IPS-11a (cell line): ENCODE data around the gene INPP5A.
"Not testable (repeated sequence)": the region's sequence is repeated elsewhere in the genome, so short reads cannot be mapped to it uniquely, and the experiment has no call there.

Experiments
- H3K4me3 ChIP-seq: one replicate; pipeline ENCODE4 v1.5.1; 2013; ENCODE audit warnings: low read depth, low read length, control low read depth

Gene INPP5A

DNA sequence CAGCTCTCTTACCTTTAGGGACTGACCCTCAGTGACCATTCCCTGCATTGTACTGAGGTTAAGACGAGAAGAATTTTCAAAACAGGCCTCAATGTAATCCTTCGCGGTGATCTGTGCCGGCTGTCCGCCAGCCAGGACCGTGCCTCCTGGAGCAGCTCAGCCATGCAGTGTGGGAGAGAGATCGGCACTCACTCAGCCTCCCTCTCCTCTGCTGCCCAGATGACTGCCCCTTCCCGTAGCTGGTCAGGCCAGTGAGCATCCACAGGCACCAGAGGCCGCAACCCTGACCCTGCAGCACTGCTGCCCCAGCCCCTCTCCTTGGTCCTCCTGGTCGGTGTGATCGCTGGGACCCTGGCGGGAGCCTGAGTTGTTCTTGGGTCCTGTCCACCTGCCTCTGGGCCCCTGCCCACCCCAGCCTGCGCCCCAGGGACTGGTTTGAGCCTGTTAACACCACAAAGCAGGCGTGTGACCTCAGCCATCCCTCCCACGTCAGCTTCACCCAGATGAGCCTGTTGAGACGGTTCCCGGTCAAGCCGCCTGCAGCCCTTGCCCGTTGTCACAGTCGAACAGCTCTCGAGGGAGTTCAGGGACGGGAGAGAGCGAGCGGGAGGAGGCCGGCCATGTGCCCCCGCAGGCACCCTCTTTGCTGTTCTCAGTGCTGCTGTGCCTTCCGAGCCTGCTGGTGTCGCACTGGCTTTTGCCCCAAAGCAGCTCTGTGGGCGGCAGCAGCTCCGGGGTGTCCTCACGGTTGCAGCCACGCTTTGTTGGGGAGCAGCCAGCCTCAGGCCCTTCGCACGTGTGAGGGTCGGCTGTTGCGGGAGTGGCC, 211.2 kb downstream of the INPP5A start:
- H3K4me3 ChIP-seq: no peak overlapping the region

DNA sequence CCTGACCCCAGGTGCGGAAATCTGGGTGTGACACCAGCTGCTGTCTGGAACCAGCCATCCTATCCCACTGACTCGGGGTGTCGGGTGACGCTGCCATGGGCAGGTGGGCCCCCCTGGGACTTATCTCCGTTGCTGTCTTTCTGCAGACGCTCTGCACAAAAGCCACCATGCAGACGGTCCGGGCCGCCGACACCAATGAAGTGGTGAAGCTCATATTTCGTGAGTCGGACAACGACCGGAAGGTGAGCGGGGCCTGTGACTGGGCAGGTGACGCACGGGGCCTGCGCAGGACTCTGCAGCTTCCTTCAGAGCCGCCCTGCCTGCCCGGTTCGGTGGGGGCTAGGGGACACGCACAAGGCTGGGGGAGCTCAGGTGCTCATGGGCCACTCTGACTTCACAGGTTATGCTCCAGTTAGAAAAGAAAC, 211.8 kb downstream of the INPP5A start:
- no peak overlapping the region for H3K4me3 ChIP-seq

DNA sequence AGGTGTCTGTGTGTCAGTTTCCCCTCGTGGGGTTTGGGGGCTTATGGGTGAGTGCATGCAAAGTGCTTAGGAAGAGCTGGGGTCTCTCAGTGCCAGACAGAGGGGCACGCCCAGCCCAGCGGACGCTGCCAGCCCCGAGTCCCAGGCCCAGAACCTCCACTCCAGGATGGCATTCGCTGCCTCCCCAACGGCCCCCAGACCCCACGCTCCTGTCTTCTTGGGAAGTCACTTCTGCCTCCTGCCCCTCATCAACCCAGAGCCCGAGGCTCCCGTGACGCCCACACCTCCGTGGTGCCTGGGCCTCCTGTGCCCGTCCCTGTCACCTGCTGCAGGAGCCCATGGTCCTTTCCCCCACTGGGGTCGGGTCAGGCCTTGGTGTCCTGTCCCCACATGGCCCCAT, 213.3 kb downstream of the INPP5A start:
- H3K4me3 ChIP-seq: no peak overlapping the region

DNA sequence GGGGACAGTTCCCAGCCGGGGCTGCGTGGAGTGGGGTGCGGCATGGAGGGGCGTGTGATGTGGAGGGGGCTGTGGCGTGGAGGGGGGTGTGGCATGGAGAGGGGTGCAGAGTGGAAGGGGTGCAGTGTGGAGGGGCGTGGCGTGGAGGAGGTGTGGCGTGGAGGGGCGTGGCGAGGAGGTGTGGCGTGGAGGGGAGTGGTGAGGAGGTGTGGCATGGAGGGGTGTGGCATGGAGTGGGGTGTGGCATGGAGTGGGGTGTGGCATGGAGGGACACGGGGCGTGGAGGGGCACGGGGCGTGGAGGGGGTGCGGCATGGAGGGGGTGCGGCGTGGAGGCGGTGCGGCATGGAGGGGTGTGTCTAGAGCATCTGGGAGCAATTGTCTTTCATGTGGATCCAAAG, 214.8 kb downstream of the INPP5A start:
- no peak overlapping the region for H3K4me3 ChIP-seq

DNA sequence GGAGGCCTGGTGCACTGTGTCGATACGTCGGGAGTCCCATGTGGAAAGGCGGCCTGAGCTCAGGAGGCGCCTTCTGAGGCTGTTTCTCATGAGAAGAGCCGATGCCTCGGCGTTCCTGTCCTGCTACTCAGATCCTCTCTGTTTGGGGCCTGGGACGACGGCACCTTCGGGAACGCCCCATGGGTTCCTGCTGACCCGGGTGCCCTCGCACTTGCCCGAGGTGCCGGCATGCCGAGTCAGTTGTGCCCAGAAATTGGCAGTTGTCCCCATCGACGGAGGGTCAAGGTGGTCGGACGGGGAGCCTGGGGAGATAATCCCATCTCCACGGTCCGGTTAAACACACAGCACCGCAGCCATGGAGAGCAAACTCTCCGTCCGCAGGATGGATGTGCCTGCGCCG, 215.4 kb downstream of the INPP5A start:
- no peak overlapping the region for H3K4me3 ChIP-seq

DNA sequence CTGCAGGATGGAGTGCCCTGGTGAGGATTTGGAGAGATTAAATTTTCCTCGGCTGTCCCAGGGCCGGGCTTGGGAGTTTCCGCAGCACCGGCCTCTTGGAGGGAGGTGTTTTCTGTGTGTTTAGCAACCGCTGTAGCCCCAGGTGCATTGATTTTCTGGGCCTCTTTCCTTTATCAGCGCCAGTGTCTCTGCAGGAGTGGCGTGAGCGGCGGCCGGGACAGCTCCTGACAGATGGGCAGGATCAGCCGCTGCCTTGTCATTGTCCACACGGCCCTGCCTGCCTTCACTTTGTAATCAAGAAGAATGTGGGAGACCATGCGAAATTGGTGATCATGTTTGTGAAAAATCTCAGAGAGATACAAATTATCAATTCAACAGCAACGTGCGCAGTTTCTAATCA, 216.0 kb downstream of the INPP5A start:
- H3K4me3 ChIP-seq: no peak overlapping the region

DNA sequence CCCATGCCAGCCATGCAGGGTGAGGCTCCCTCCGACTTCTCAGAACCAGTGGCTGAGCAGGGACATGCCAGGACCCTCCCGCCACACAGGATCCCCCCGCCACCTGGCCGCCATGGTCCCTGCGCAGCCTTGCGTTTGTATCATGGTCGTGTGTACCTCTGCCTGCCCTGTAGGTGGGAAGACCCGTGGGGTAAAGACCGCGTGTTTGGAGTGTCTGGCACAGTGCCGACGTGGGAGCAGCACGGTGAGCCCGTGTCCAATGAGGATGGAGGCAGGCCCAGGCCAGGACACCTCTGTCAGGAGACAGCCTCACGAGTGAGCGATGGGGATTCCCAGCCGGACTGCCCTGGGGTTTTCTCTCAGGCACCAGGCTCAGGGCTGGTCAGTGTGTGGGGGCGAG, 216.5 kb downstream of the INPP5A start:
- no peak overlapping the region for H3K4me3 ChIP-seq

DNA sequence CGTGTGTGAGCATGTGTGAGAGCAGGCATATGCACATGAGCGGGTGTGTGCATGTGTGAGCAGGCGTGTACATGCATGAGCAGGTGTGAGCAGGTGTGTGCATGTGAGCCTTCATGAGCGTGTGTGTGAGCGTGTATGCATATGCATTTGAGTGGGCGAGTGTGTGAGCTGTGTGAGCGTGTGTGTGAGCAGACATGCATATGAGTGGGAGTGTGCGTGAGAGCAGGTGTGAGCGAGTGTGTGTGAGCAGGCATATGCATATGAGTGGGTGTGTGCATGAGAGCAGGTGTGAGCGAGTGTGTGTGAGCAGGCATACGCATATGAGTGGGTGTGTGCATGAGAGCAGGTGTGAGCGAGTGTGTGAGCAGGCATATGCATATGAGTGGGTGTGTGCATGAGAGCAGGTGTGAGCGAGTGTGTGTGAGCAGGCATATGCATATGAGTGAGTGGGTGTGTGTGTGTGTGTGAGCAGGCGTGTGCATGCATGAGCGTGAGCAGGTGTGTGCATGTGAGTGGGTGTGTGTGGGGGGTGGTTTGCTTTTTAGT, 217.7 kb downstream of the INPP5A start:
- H3K4me3 ChIP-seq: no peak overlapping the region

DNA sequence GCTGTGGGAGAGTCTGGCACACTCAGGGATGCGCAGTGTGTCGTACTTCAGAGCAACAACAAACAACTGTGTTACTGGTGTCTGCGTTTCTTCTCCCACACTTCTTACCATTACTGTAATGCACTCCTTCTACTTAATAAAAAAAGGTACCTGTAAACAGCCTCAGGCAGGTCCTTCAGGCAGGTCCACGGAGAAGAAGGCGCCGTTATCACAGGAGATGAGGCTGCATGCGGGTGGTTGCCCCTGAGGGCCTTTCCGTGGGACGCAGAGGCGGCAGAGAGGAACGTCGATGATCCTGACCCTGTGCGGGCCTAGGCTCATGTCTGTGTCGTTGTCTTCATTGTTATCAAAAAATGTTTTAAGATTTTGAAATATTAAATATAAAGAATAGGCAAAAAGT, 219.0 kb downstream of the INPP5A start:
- no peak overlapping the region for H3K4me3 ChIP-seq

DNA sequence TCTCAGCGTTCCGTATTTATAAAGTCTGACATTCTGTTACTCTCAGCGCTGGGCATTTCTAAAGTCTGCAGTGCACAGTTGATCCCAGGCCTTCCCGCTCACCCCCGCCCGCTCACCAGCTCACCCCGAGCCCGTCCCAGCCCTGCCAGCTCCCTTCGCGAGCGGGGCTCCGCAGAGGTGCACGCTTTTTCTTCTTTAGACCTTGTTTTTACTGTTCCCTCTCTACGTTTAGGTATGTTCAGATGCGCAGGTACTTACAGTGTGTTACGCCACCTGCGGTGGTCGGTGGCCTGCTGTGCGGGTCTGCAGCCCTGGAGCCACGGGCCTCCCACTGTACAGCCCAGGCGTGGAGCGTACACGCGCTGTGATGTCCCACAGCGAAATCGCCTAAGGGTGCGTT, 219.6 kb downstream of the INPP5A start:
- no peak overlapping the region for H3K4me3 ChIP-seq

DNA sequence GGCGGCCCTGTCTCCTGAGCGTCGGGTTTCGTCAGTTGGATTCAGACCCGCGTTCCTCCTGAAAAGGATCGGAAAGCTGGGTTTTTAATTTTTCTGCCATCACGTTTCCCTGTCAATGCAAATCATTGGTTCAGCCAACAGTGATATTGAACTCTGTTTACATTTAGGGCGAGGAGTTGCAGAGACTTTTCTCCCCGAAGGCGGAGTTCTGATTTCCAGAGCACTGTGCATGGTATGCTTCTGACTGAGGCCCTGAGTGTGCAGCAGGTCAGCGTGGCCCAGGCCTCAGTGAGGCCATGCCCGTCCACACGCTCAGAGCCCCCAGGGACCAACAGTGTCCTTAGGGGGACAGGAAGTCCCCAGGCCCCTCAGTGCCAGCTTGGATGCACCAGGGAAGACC, 221.3 kb downstream of the INPP5A start:
- H3K4me3 ChIP-seq: no peak overlapping the region

DNA sequence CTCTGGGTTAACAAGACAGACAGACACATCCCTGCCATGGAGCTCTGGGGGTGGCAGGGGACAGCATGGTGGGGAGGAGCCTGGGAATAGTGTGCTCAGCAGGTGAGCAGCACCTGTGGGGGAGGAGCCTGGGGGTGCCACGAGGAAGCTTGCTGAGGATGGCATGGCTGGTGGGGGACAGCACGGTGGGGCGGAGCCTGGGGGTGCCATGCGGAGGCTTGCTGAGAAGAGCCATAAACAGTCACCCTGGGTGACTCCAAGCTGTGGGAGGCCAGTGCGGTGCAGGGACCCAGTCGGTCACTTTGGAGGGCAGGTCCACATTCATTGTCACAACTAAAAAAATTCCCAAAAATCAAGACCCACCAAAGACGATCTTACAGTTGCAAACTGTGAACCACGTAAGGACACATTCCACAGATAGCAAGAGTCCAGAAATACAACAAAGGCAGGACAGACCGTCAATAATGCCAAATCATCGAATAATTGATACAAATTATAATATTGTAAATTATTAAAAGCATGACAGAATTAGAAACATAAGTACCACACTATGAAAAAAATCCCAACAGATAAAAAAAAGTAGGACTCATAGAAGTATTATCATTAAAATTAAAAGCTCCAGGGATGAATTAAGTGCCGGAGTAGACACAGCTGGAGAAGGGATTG, 223.9 kb downstream of the INPP5A start:
- no peak overlapping the region for H3K4me3 ChIP-seq

DNA sequence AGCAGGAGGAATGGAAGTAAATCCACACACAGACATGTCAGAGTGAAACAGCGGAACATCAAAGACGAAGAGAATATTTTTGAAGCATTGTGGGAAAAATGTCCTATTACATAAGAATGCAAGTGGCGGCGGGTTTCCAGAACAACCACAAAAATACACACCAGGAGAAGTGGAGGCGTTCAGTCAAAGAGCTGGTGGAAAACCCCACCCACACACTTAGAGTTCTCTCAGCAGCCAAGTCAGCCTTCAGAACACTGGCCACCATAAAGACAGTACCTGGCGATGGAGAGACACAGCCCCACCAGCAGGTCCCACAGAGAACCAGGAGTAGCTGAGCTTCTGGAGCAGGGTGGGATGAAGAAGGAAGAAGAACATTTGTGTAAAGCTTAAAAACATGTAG, 224.7 kb downstream of the INPP5A start:
- H3K4me3 ChIP-seq: no peak overlapping the region

DNA sequence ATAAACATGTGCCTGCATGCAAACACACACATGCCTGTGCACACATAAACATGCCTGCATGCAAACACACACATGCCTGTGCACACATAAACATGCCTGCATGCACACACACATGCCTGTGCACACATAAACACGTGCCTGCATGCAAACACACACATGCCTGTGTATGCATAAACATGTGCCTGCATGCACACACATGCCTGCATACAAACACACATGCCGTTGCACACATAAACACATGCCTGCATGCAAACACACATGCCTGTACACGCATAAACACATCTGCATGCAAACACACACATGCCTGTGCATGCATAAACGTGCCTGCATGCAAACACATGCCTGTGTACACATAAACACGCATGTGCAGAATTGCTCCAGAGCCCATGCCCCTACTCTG, 226.0 kb downstream of the INPP5A start:
- H3K4me3 ChIP-seq: no peak overlapping the region

DNA sequence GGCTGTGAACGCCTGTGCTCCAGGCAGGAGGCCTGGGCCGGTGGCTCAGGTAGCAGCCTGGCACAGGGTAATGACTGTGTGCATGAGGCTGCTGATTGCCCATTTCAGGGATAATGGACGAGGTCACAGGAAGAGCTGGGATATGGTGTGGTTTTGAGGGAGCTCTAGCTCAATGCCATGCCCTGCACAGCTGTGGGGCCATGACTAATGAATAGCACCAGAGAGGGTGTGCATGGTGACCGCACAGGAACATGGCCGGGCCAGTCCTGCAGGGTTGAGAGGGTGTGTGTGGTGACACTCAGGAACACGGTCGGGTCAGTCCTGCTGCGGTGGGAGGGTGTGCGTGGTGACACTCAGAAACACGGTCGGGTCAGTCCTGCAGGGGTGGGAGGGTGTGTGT, 226.5 kb downstream of the INPP5A start:
- no peak overlapping the region for H3K4me3 ChIP-seq

DNA sequence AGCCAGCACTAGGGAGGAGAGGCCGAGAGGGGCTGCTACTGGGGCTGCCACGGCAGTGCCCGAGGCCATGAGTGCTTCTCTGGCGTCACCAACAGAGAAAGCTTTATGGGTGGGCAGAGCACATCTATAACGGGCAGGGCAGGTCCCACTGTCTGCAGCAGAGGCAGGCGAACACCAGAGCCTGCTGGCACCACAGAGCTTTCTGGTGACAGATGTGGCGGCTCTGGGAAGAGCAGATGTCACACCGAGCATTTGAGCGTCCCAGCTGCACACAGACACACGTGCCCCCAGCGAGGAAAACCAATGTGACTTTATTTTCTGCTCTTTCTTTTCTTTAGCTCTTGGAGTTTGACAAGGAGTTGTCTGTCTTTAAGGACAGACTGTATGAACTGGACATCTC, 227.8 kb downstream of the INPP5A start:
- H3K4me3 ChIP-seq: no peak overlapping the region

DNA sequence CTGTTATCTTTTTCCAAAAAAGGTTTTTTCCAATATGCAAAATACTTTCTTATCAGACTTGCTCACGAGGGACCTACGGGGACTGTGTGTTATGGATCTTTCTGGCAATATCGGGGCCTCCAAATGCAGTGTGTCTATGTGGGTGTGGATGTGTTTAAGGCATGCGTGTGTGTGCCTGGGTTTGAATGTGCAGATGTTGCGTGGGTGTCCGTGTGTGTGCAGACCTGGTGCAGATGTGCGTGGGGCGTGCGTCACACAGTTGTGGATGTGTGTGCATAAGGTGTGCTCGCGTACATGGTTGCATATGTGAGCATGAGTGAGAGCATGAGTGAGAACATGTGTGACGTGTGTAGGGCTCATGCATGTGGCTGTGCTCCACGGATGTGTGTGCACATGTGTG, 228.7 kb downstream of the INPP5A start:
- H3K4me3 ChIP-seq: no peak overlapping the region

DNA sequence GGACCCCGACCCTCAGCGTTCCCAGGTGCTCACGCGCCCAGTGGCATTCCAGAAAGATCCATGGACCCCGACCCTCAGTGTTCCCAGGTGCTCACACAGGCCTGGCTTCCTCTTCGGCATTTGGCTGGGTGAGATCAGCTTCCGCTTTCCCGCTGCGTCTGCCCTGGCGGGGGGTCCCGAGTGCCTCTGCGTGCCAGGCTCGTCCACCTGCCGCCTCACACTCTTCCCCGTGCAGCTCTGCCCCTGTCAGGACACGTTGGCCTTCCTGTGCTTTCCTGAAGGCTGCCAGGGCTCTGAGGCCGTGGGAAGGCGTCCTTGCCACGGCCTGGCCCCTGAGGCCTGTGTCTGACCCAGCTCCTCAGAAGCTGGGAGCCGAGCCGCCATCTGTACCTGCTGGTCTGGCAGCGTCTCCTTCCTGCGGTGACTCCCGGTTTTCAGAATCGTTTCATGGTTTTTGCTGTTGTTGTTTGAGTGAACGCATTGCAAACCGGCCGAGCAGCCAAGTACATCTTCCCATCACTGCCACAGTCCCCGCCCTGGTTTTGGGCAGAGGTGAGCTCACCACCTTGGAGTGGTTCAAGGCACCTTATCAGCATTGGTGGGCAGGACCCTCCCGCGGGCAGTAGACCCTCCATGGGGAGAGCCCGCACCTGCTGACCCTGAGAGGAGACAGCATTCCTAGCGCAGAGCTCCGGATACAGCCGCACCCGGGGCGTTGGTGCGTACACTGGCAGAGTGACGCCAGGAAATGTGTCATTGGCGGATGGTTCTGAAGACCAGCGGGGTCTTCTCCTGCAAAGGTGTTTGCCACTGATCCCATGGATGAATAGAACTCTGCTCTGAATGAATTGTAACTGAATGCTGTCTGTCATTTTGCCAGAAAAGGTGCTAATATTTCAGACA, 231.0 kb downstream of the INPP5A start:
- no peak overlapping the region for H3K4me3 ChIP-seq

DNA sequence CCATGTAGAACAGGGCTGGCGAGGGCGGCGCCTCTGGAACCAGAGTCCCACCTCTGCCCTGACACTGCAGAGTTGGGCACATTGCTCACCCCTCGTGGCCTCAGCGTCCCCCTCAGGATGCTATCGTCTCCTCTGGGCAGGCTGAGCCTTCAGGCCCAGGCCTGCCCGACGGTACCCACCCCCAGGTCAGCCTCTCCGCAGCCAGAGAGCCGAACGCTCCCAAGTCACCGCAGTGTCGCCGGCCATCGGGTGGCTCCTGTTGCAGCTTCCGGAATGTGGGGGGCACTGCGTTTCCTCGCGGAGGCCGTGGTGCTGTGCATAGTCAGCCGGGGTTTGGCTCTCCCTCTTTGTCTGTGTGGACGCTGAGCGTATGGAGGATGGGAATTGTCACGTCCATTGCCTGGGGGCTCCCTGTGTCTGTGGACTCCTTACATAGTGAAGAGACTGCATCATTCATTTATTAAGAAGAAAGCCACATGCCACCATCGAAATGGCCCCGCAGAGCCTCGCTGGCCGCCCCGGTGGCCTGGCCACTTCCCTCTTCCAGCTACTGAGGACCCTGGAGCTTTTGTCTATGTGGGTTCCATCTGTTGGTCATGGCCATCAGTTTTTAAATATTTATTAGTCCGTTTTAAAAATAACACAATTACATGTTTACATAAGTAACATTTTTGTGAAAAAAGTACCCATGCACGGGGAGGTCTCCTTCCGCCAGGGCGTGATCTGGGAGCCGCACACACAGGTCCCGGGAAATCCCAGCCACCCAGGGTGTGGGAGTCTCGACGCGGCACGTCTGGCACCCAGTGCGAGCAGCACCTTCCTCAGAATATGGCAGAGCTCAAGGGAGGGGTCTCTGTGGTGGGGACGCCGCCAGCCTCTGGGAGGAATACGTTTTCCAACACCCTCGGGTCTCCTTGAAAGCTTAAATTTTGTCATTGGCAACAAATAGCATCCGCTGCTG, 232.8 kb downstream of the INPP5A start:
- no peak overlapping the region for H3K4me3 ChIP-seq

DNA sequence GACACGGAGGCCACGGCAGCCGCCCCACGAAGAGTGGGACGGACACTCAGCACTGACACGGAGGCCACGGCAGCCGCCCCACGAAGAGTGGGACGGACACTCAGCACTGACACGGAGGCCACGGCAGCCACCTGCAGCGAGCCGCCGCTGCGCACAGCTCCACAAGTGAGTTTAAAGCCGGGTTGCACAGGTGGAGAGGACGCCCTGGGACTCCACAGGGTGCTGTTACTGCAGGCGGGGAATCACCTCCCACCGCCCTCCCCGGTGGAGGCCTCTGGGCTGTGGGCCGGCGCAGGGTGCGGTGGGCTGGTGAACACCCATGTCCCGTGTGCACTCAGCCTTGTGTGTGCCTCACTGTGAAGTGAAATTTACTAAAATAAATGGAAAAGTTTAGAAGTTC, 235.2 kb downstream of the INPP5A start:
- H3K4me3 ChIP-seq: not testable (repeated sequence)
